Measurements from ENCODE around the gene DGKQ. TPM values are rescaled to one million over a fixed set of nuclear protein-coding genes. Genes with fewer than 3 reads are reported as not detected.

DGKQ gene
- total and polyA plus RNA-seq, 9 of the 15 experiments (the other 6 are each of a cell fraction or from before 2014, with no cell fraction given), result 0.17 to 22.0 (median 5.6) TPM

DNA sequence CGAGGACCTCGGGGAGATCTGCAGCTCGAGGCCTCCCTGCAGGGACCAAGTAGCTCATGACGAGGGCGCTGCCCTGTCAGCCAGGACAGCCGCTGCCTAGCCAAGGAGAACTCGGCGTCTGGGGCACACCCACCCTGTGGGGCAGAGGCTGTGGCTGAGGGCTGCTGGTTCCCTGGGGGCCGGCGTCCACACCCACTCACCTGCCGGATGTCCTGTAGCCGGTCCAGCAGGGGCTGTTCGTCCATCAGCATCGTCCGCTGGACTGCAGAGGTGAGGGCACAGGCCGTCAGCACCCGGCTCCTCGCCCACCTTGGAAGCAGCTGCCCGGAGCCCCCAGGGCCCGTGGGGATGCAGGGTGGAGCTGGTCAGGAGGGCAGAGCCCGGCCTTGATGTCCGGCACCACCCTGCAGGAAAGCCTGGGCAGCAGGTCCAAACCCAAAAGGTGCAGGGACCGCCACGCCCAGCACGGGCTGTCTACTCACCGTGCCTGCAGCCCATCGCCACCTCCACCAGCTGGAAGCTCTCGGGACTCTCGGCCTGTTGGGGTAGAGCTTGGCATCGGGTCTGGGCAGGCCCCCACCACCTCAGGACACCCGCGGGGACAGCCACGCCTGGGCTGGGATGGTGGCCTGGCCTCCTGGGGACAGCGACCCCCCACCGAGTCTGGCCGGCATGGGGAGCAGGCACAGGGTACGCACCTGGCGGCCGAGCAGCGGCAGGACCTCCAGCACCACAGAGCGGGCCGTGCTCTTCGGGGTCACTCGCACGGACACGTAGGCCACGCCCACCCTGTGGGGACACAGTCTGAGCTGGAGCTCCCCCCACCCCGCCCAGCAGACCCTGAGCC is 6.9 kb downstream of the DGKQ start:
- intact Hi-C loops (cut with micrococcal nuclease), result no loop called here
- no peak overlapping the region for H2AFZ ChIP-seq (ENCODE audit: low read depth, low read length)
- WGBS (ENCODE audit: insufficient coverage, low coverage, missing lambda C conversion rate), result 89% methylated on average over 29 of the region's 48 CpGs
- H3K9me3 ChIP-seq (replicated peaks; ENCODE audit: control insufficient read depth, insufficient read depth, low read depth, low read length), result no peaks in the 10 kb centered on the region
- in situ Hi-C loops (cut with MboI), result no loop called here
- DNase-seq (ENCODE audit: extremely low read depth in 1 of 4, low spot score in 3 of 4), result no peak
- ChIA-PET CTCF (ENCODE audit: low intra/inter-chr PET ratio) (no interaction called here), POLR2A (no interaction called here)
- no peak overlapping the region for H3K9ac ChIP-seq (ENCODE audit: insufficient read depth in 1 of 2, low read depth in 2 of 2, low read length in 2 of 2)
- H3K9me1 ChIP-seq (ENCODE audit: control insufficient read depth, insufficient read depth, low read length), result no peaks in the 10 kb centered on the region
- no peak overlapping the region for H3K4me2 ChIP-seq (ENCODE audit: insufficient read depth, low read length)
- no peak for FAIRE-seq
- ATAC-seq, result no peak
- H3K27me3 ChIP-seq (ENCODE audit: control insufficient read depth in 2 of 2, insufficient read depth in 2 of 2, low read length in 2 of 2), result no peaks in the 10 kb centered on the region
- H3K79me2 ChIP-seq (ENCODE audit: control insufficient read depth, insufficient read depth, low read length), result no peaks in the 10 kb centered on the region
- peaks cover 0 to 57% of the 10 kb centered on the region in 2 experiments; a peak in 3 of 5 replicates for H3K4me1 ChIP-seq (replicated peaks in 1 of 2; ENCODE audit: control insufficient read depth in 2 of 2, insufficient read depth in 2 of 2, low read length in 2 of 2)
- no peak overlapping the region for H3K27ac ChIP-seq (ENCODE audit: extremely low read depth, low read depth, low read length)
- TF ChIP-seq RFX1 (IDR thresholded peaks at IDR 0.05), result no peak
- no peak for TF ChIP-seq TAF15 (IDR thresholded peaks at IDR 0.05; ENCODE audit: low read depth, low read length)
- TF ChIP-seq, protein P1, sequence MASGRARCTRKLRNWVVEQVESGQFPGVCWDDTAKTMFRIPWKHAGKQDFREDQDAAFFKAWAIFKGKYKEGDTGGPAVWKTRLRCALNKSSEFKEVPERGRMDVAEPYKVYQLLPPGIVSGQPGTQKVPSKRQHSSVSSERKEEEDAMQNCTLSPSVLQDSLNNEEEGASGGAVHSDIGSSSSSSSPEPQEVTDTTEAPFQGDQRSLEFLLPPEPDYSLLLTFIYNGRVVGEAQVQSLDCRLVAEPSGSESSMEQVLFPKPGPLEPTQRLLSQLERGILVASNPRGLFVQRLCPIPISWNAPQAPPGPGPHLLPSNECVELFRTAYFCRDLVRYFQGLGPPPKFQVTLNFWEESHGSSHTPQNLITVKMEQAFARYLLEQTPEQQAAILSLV (tag; IDR thresholded peaks at IDR 0.05), result no peak
- no peak for TF ChIP-seq POU5F1 (IDR thresholded peaks at IDR 0.05; ENCODE audit: borderline replicate concordance, low read depth, low read length, partially characterized antibody)
- TF ChIP-seq HNRNPUL1 (IDR thresholded peaks at IDR 0.05; ENCODE audit: low read length), result no peak
- TF ChIP-seq NR2C1 (IDR thresholded peaks at IDR 0.05), result no peak
- TF ChIP-seq NR2C1 (tag; IDR thresholded peaks at IDR 0.05), result no peak
- TF ChIP-seq BRF1 (IDR thresholded peaks at IDR 0.05; ENCODE audit: borderline replicate concordance, extremely low read depth, insufficient read length), result no peak
- TF ChIP-seq ETS2 (tag; IDR thresholded peaks at IDR 0.05; ENCODE audit: borderline replicate concordance, poor library complexity, severe bottlenecking), result no peak
- no peak for TF ChIP-seq POLR2AphosphoS5 (IDR thresholded peaks at IDR 0.05; ENCODE audit: control insufficient read depth, insufficient read depth, low read depth, low read length)
- TF ChIP-seq, protein P2, sequence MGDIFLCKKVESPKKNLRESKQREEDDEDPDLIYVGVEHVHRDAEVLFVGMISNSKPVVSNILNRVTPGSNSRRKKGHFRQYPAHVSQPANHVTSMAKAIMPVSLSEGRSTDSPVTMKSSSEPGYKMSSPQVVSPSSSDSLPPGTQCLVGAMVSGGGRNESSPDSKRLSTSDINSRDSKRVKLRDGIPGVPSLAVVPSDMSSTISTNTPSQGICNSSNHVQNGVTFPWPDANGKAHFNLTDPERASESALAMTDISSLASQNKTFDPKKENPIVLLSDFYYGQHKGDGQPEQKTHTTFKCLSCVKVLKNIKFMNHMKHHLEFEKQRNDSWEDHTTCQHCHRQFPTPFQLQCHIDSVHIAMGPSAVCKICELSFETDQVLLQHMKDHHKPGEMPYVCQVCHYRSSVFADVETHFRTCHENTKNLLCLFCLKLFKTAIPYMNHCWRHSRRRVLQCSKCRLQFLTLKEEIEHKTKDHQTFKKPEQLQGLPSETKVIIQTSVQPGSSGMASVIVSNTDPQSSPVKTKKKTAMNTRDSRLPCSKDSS (IDR thresholded peaks at IDR 0.05; ENCODE audit: low read depth, partially characterized antibody), result no peak
- TF ChIP-seq, protein P3, sequence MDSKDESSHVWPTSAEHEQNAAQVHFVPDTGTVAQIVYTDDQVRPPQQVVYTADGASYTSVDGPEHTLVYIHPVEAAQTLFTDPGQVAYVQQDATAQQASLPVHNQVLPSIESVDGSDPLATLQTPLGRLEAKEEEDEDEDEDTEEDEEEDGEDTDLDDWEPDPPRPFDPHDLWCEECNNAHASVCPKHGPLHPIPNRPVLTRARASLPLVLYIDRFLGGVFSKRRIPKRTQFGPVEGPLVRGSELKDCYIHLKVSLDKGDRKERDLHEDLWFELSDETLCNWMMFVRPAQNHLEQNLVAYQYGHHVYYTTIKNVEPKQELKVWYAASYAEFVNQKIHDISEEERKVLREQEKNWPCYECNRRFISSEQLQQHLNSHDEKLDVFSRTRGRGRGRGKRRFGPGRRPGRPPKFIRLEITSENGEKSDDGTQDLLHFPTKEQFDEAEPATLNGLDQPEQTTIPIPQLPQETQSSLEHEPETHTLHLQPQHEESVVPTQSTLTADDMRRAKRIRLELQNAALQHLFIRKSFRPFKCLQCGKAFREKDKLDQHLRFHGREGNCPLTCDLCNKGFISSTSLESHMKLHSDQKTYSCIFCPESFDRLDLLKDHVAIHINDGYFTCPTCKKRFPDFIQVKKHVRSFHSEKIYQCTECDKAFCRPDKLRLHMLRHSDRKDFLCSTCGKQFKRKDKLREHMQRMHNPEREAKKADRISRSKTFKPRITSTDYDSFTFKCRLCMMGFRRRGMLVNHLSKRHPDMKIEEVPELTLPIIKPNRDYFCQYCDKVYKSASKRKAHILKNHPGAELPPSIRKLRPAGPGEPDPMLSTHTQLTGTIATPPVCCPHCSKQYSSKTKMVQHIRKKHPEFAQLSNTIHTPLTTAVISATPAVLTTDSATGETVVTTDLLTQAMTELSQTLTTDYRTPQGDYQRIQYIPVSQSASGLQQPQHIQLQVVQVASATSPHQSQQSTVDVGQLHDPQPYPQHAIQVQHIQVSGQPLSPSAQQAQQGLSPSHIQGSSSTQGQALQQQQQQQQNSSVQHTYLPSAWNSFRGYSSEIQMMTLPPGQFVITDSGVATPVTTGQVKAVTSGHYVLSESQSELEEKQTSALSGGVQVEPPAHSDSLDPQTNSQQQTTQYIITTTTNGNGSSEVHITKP (IDR thresholded peaks at IDR 0.05; ENCODE audit: partially characterized antibody), result no peak
- TF ChIP-seq ZNF79 (CRISPR knock-in tag; IDR thresholded peaks at IDR 0.05; ENCODE audit: low read depth), result no peak
- no peak for TF ChIP-seq HCFC1 (IDR thresholded peaks at IDR 0.05; ENCODE audit: low read depth, low read length)
- peaks cover 26% of the 10 kb centered on the region; the same call in 1 of the 3 replicates for H3K36me3 ChIP-seq (ENCODE audit: control insufficient read depth, insufficient read depth, low read length)
- BruUV-seq (replicated peaks), result no TSS peak
- H4K20me1 ChIP-seq (replicated peaks; ENCODE audit: control insufficient read depth, insufficient read depth, low read length), result no peaks in the 10 kb centered on the region
- H3K4me3 ChIP-seq, result no peak overlapping the region
